Activated CD4-positive, CD25-positive, alpha-beta regulatory T cell treated with anti-CD3 and anti-CD28 coated beads, Interleukin-2, amount 50 U/mL, for 24 hours (primary cell): ENCODE measurements around the gene DLST.

ENCODE experiments used
- ATAC-seq, 2 donors: fragments of 150-1000 bp; cut with Tn5 transposase; one replicate each; pipeline ENCODE4 v1.10.0; 2021; ENCODE audit warnings: mild to moderate bottlenecking in 1 of 2, moderate library complexity in 1 of 2

DLST gene

DNA sequence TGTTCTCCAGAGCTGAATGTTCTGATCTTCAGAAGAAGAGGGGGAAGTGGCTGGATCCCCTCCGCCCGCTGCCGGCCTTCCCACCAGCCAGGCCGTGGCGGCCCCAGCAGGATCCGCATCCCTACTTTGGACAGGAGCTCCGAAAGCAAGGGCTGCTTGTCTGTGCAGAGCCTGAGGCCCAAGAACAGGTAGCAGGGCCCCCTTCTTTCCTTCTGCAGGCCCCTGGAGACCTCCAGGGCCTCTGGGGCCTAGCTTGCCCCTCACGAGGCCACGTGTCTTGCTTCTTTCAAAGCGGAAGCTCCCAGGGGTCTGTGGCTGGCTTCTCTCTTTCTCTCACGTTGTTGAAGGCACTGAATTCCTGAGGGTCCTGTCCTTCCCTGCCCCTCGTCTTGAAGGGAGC lies 60.5 kb downstream of the DLST start:
- no peak for ATAC-seq

- ATAC-seq: peak in 1 of 2 donors; percentile 35
Observed at GRCh38 chr14:74942608-74943007, 60.9 kb downstream of the DLST start.

DNA sequence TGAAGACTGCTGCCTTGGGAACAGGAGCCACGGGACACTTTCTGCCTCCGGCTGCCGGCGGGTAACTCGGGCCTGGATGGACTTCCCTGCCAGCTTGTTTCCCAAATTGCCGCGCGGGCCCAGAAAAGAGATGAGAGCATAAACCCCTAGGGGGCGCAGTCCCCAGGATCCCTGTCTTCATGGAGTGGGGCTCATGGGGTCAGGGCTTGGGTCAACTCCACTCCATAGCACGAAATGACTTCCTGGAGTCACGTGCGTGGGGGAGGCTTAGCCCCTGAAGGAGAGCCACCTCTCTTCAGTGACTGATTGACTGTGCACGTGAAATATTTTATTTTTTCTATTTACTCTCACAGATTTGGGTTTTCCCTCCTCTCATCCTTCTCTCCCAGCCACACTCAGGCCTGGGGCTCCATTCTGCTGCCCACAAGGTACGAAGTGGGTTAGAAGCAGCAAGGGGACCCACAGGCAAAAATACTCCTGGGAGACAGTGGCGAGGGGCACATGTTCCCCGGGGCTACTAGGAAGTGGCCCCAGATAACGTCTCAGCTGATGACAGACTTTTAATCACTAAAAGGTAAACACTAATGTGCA lies 63.6 kb downstream of the DLST start:
- no peak for ATAC-seq

- ATAC-seq: peak; percentile 29 to 64
Observed at GRCh38 chr14:74945852-74946658, 64.3 kb downstream of the DLST start.

DNA sequence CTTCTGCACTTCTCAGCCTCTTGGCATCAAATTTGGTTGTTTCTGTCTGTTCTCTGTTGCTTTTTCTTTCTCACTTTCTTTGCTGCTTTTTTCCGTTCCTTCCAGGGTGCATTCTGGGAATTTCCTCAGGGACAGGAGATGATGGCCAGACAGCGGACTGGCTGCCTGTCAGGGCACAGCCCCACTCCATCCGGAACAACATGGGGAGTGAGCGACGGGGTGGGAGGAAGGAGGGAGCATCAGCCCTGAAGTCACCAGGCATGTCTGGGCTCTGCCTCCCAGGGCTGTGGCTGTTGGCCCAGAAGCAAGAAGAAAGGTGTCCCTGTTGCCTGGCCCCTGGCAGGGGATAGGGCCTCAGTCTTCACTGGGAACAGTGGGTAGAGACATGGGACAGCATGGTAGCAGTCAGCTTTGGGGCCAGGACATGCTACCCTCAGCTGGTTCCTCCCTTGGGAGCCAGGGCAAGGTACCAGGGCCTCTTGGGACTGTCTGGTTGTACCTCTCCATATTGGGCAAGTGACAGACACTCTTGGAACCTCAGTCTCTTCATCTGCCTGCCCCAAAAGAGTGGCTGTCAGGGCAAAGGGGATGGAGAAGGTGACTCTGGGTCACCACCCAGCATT lies 65.1 kb downstream of the DLST start:
- no peak for ATAC-seq

- no peak for ATAC-seq
Observed at GRCh38 chr14:74947353-74948227, 65.9 kb downstream of the DLST start.

DNA sequence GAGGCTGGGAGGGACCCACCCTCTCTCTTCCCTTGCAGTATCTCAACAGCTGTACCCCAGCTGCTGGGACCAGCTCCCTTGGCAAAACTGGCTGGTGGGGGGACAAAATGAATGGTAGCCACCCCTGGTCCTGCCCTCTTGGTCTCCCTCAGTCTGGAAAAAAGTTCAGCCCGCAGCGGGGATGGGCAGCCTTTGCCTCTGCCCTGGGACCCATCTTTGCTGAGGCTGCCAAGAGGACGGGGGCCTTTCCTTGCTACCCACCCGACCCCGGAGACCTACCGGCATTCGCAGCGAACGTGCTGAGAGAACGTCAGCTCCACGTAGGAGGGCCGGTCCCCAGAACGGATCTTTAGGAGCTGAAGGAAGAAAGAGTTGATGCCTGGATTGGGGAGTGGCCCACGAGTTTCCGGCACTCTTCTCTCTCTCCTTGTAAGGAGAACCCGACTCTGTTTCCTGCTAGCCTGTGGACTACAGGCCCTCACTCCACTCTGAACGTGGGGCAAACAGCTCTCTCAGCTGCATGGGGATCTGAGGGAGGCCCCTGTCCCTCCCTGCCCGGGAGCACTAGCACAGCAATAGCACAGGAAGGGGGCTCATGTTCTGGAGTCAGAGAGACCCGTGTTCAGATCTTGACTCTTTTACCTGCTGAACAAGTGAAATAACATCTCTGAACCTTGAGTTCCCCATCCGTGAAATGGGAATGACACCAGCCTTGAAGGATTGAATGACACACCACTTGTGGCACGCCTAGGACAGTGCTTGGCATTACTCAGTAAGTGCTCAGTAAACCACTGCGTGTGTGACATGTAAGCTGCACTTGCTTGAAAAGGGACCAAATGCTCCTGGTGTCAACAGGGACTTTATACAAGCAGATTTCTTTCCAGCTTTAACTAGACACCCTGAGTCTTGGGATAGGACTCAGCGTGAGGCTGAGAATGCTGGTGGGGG lies 66.8 kb downstream of the DLST start:
- ATAC-seq: no peak

DNA sequence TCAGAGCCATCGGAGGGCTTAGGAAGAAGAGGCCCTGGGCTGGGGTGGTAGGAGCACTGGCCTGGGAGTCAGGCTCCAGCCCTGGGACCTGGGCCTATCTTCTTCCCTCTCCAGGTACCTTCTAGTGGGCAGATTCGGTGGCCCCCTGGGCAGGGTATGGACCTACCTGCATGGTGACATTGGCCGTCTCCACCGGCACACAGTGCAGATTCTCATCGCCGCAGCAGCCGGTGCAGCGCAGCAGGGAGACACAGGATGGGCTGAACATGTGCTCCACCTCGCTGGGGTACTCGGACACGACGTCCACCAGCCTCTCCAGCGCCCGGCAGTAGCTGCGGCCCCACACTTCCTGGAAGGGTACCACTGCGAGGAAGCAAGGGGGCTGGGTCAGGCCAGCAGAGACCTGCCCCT lies 67.5 kb downstream of the DLST start:
- ATAC-seq: no peak

GRCh38 chr14:74949859-74950573 lies 68.3 kb downstream of the DLST start:
- ATAC-seq: no peak

- ATAC-seq: no peak
Observed at GRCh38 chr14:74950795-74951442, 69.2 kb downstream of the DLST start.

GRCh38 chr14:74951443-74952179 lies 69.9 kb downstream of the DLST start:
- ATAC-seq: no peak

GRCh38 chr14:74952180-74952665 lies 70.5 kb downstream of the DLST start:
- ATAC-seq: no peak

GRCh38 chr14:74952697-74953484 lies 71.2 kb downstream of the DLST start:
- ATAC-seq: no peak
